CD4-positive, alpha-beta T cell (primary cell): ENCODE results near the gene GFM1. TPM values are rescaled to one million over a fixed set of nuclear protein-coding genes. Genes with fewer than 3 reads are reported as not detected.

Experiments used
- ATAC-seq: fragments of 200-7000 bp; cut with Tn5 transposase; one replicate; pipeline ENCODE4 v1.10.0; 2022; ENCODE audit warnings: mild to moderate bottlenecking; ENCODE audit not compliant: poor library complexity
- CTCF ChIA-PET: fragments of 350-600 bp; sonication (Branson Sonifier 250); formaldehyde crosslinking; loops from one replicate; lab custom pipeline; 2021; ENCODE audit warnings: antibody characterized with exemption, inconsistent platforms; lab: Charles Lee
- POLR2A ChIA-PET: fragments of 350-600 bp; sonication (Branson Sonifier 250); formaldehyde crosslinking; loops from one replicate; lab custom pipeline; 2021; ENCODE audit warnings: antibody characterized with exemption, inconsistent platforms; lab: Charles Lee
- DNase-seq, 14 experiments: peaks; one replicate each; pipeline ENCODE4 v3.0.0-alpha.2; 2013 to 2020; ENCODE audit warnings: mixed read lengths in 2 of 14
- H3K27ac ChIP-seq, 2 donors: one replicate each; pipeline versions ENCODE4 v1.5.1 to v1.7.0; 2013; ENCODE audit warnings: low read length in 2 of 2, low read depth in 1 of 2, mild to moderate bottlenecking in 1 of 2
- H3K27me3 ChIP-seq, 2 experiments: 1 replicate in 1 of 2; 2 replicates in 1 of 2; pipeline versions ENCODE4 v1.6.1 to v1.7.0; 2013; ENCODE audit warnings: low read length in 2 of 2, control low read depth in 1 of 2, mild to moderate bottlenecking in 1 of 2, moderate library complexity in 1 of 2; ENCODE audit not compliant: insufficient read depth in 2 of 2, control insufficient read depth in 1 of 2
- H3K36me3 ChIP-seq: one replicate; pipeline ENCODE4 v1.6.1; 2013; ENCODE audit warnings: low read length, control low read depth; ENCODE audit not compliant: insufficient read depth
- H3K4me1 ChIP-seq: one replicate; pipeline ENCODE4 v1.6.1; 2013; ENCODE audit warnings: low read length, control low read depth; ENCODE audit not compliant: insufficient read depth
- H3K4me3 ChIP-seq: one replicate; pipeline ENCODE4 v1.5.1; 2013; ENCODE audit warnings: mild to moderate bottlenecking, low read length, moderate library complexity
- H3K9me3 ChIP-seq, 2 experiments: 1 replicate in 1 of 2; 2 replicates in 1 of 2; pipeline versions ENCODE4 v1.6.1 to v1.7.0; 2013; ENCODE audit warnings: low read length in 2 of 2, mild to moderate bottlenecking in 2 of 2, control low read depth in 1 of 2, moderate library complexity in 1 of 2; ENCODE audit not compliant: control insufficient read depth in 1 of 2, insufficient read depth in 1 of 2
- H3K27ac Mint-ChIP-seq: one replicate; pipeline ENCODE4 v1.8.0; 2020; ENCODE audit warnings: mixed read lengths
- H3K27me3 Mint-ChIP-seq: one replicate; pipeline ENCODE4 v1.8.0; 2021; ENCODE audit warnings: mixed read lengths
- H3K36me3 Mint-ChIP-seq: one replicate; pipeline ENCODE4 v1.8.0; 2021; ENCODE audit warnings: low read depth, mixed read lengths
- H3K4me1 Mint-ChIP-seq: one replicate; pipeline ENCODE4 v1.8.0; 2021; ENCODE audit warnings: low read depth, mixed read lengths
- H3K4me3 Mint-ChIP-seq: one replicate; pipeline ENCODE4 v1.8.0; 2020; ENCODE audit warnings: mild to moderate bottlenecking, mixed read lengths
- H3K9me3 Mint-ChIP-seq: one replicate; pipeline ENCODE4 v1.8.0; 2020; ENCODE audit warnings: mixed read lengths
- intact Hi-C, 2 experiments: fragments of 100-400 bp; cut with DNase I in 1 of 2; cut with micrococcal nuclease in 1 of 2; formaldehyde crosslinking; loops; one replicate each; pipeline versions ENCODE4 v1.15.1 to v1.9.0; 2023 to 2025; cut with DNase I, micrococcal nuclease
- total RNA-seq, 174 experiments: library from RNA in 2 of 174; stranded (reverse) in 2 of 174; gene quantifications; one replicate each; pipeline ENCODE4 v1.2.3 and lab custom pipeline; 2021 to 2026
- TF ChIP-seq, protein P1 (sequence below): fragments of 200-600 bp; IDR thresholded peaks from one replicate; pipeline ENCODE4 v1.8.0; 2022; ENCODE audit warnings: antibody characterized with exemption, mild to moderate bottlenecking

Gene GFM1
- total RNA-seq, 2 experiments from 2014 or later: 27.5 to 29.4 TPM

DNA sequence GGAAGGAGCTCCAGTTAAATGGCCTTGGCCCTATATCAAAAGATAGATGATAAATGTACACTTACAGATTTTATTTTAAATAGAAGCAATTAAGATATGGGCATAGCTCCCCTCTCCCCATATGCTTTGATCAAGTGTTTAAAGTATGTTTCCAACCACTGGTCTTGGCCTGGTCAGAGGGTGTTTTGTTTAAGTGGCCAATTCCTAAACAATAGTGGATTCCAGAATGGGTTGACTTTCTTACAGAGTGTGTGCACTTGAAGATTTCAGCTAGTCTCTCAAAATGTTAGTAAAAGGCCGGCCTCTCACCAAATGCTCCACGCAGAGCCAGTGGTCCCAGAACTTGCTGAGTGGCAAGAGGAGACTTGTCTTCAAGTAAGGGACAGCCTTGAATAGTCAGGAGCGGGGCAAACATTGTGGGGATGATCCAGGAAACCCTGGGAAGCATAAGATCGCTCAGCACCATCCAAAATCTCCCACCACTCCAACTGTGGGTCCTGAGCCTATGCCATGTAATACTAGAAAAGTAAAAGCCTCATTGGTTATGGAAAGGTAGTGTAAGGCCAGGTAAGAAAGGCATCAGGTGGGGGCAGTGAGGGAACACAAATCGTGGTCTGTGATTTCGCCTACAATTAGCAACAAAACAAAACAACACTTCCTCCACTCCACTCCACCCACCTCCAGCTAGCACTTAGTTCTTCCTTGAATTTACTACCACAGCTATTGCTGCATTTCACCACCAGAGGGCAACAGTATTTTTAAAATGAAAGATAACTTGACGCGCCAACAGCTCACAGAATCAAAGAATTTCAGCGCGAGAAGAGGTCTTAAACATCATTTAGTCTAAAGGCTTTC, 83.1 kb downstream of the GFM1 start:
- TF ChIP-seq, protein P1, sequence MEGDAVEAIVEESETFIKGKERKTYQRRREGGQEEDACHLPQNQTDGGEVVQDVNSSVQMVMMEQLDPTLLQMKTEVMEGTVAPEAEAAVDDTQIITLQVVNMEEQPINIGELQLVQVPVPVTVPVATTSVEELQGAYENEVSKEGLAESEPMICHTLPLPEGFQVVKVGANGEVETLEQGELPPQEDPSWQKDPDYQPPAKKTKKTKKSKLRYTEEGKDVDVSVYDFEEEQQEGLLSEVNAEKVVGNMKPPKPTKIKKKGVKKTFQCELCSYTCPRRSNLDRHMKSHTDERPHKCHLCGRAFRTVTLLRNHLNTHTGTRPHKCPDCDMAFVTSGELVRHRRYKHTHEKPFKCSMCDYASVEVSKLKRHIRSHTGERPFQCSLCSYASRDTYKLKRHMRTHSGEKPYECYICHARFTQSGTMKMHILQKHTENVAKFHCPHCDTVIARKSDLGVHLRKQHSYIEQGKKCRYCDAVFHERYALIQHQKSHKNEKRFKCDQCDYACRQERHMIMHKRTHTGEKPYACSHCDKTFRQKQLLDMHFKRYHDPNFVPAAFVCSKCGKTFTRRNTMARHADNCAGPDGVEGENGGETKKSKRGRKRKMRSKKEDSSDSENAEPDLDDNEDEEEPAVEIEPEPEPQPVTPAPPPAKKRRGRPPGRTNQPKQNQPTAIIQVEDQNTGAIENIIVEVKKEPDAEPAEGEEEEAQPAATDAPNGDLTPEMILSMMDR: peak; percentile 78
- ChIA-PET POLR2A (interaction anchor here (0.7 to 3.0 kb wide), 10 partner anchors 9 to 83 kb away, joined by 3 to 14 read pairs (median 3); partner anchors contain the start of genes GFM1, LXN and MFSD1), CTCF (interaction anchor here (0.6 to 3.2 kb wide), 10 partner anchors 9 to 83 kb away, joined by 3 to 39 read pairs (median 6); partner anchors contain the start of gene GFM1)
- intact Hi-C loops: loop anchor here in 1 of 2 experiments (1.0 to 2.0 kb wide), 2 partner anchors 64 to 533 kb away; no protein-coding TSS in a partner anchor
- Mint-ChIP-seq H3K4me1 (peaks cover 46% of the 10 kb centered on the region), H3K27me3 (peaks cover 16% of the 10 kb centered on the region), H3K27ac (peak overlapping the region; percentile 47), H3K9me3 (no peaks in the 10 kb centered on the region), H3K36me3 (no peaks in the 10 kb centered on the region), H3K4me3 (peak overlapping the region; percentile 31)
- Histone ChIP-seq H3K4me3 (peak overlapping the region; percentile 33), H3K27me3 (peaks cover 0 to 4% of the 10 kb centered on the region in 2 experiments), H3K9me3 (no peaks in the 10 kb centered on the region), H3K36me3 (no peaks in the 10 kb centered on the region), H3K27ac (no peak overlapping the region), H3K4me1 (peaks cover 32% of the 10 kb centered on the region)
- ATAC-seq: peak; percentile 70
- peak in 11 of 14 experiments; percentile 16 to 77 (median 30) for DNase-seq

DNA sequence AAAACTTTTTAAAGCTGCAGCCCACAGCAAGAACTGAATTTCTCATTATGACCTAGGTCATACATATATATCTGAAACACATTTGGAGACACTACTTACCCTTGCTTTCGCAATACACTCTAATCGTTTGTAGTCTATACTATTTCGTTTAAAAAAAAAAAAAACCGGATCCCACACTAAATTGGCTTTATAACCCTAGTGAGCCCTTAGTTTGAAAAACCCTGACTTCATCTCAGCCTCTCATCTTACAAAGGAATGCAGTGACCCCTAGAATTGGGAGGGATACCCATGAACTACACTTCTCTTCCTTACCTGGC, 83.7 kb downstream of the GFM1 start:
- DNase-seq (no peak), ATAC-seq (peak; percentile 21)
- ChIA-PET POLR2A (interaction anchor here (0.7 to 3.0 kb wide), 9 partner anchors 9 to 83 kb away, joined by 3 to 14 read pairs (median 3); partner anchors contain the start of genes GFM1, LXN and MFSD1), CTCF (interaction anchor here (0.6 to 3.2 kb wide), 10 partner anchors 8 to 84 kb away, joined by 3 to 39 read pairs (median 6); partner anchors contain the start of gene GFM1)
- intact Hi-C loops: no loop called here
- Mint-ChIP-seq H3K27me3 (peaks cover 16% of the 10 kb centered on the region), H3K36me3 (no peaks in the 10 kb centered on the region), H3K9me3 (no peaks in the 10 kb centered on the region), H3K27ac (peak overlapping the region; percentile 47), H3K4me1 (peaks cover 40% of the 10 kb centered on the region), H3K4me3 (peak overlapping the region; percentile 31)
- Histone ChIP-seq H3K27me3 (peaks cover 3 to 4% of the 10 kb centered on the region in 2 experiments), H3K36me3 (no peaks in the 10 kb centered on the region), H3K27ac (no peak overlapping the region), H3K9me3 (no peaks in the 10 kb centered on the region), H3K4me3 (peak overlapping the region; percentile 33), H3K4me1 (peaks cover 29% of the 10 kb centered on the region)
- TF ChIP-seq, protein P1: peak; percentile 50

DNA sequence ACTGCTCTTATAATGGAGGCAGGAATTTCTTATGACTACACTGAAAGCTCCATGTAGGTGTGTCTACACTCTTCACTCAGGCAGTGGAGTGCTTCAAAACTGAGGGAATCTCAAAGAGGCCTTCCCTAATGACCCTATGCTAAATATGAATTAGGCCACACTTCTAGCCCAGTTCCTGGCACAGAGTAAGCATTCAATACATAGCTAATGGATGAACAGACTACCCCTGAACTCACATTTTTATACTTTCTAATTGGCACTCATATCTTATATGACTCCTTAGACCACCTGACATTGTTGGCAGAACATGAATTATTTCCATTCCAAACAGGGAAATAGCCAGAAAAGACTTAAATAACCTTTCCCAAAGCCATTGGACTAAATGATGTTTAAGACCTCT, 84.5 kb downstream of the GFM1 start:
- TF ChIP-seq, protein P1: no peak
- Histone ChIP-seq H3K36me3 (no peaks in the 10 kb centered on the region), H3K4me3 (no peak overlapping the region), H3K9me3 (no peaks in the 10 kb centered on the region), H3K4me1 (peaks cover 23% of the 10 kb centered on the region), H3K27ac (no peak overlapping the region), H3K27me3 (peaks cover 3 to 4% of the 10 kb centered on the region in 2 experiments)
- no peaks in the 10 kb centered on the region for H3K36me3 Mint-ChIP-seq
- H3K27me3 Mint-ChIP-seq: peaks cover 16% of the 10 kb centered on the region
- ChIA-PET CTCF (interaction anchor here (3.2 kb wide), 1 partner anchor 62 kb away, joined by 39 read pairs; no protein-coding TSS in a partner anchor), POLR2A (interaction anchor here (1.0 to 2.0 kb wide), 2 partner anchors 11 to 21 kb away, joined by 3 to 6 read pairs; no protein-coding TSS in a partner anchor)
- peaks cover 33% of the 10 kb centered on the region for H3K4me1 Mint-ChIP-seq
- H3K4me3 Mint-ChIP-seq: no peak overlapping the region
- DNase-seq: no peak
- H3K9me3 Mint-ChIP-seq: no peaks in the 10 kb centered on the region
- intact Hi-C loops: no loop called here
- ATAC-seq: no peak
- H3K27ac Mint-ChIP-seq: no peak overlapping the region
